Ascending aorta (tissue), 2 donors: ENCODE data around the gene RSF1. TPM values are rescaled to one million over a fixed set of nuclear protein-coding genes. Genes with fewer than 3 reads are reported as not detected.

Experiments
- DNase-seq, 2 donors: peaks; one replicate each; pipeline ENCODE4 v3.0.0-alpha.2; 2019; ENCODE audit warnings: low spot score in 2 of 2
- H3K27ac ChIP-seq, 2 donors: fragments of 200-600 bp; sonication (generic); one replicate each; pipeline ENCODE4 v1.5.1; 2016 to 2017; ENCODE audit warnings: mild to moderate bottlenecking in 1 of 2
- H3K27me3 ChIP-seq: fragments of 200-600 bp; sonication (generic); one replicate; pipeline ENCODE4 v1.5.1; 2017
- H3K36me3 ChIP-seq, 2 donors: fragments of 200-600 bp; sonication (generic); one replicate each; pipeline ENCODE4 v1.5.1; 2016
- H3K4me1 ChIP-seq, 2 donors: fragments of 200-600 bp; sonication (generic); one replicate each; pipeline ENCODE4 v1.5.1; 2016 to 2017; ENCODE audit warnings: mild to moderate bottlenecking in 1 of 2
- H3K4me3 ChIP-seq, 2 donors: fragments of 200-600 bp; sonication (generic); one replicate each; pipeline ENCODE4 v1.5.1; 2016 to 2017; ENCODE audit warnings: mild to moderate bottlenecking in 1 of 2
- H3K9me3 ChIP-seq, 2 donors: fragments of 200-600 bp; sonication (generic); one replicate each; pipeline ENCODE4 v1.5.1; 2016
- CTCF ChIP-seq, 3 experiments: fragments of 200-600 bp in 2 of 3; fragments of 450-650 bp in 1 of 3; sonication (generic) in 2 of 3; IDR thresholded peaks; one replicate each; pipeline ENCODE4 v1.5.1; 2016 to 2019; ENCODE audit warnings: antibody characterized with exemption in 3 of 3, mild to moderate bottlenecking in 1 of 3, moderate library complexity in 1 of 3
- intact Hi-C: fragments of 100-400 bp; cut with DNase I; formaldehyde crosslinking; loops from one replicate; pipeline ENCODE4 v1.15.1; 2023
- total RNA-seq: library from RNA; depleted of rRNA; stranded (reverse); fragments of >200 nt; gene quantifications from one replicate; pipeline ENCODE4 v1.1.0, GENCODE V29; 2016

The RSF1 gene
- total RNA-seq, 1 donor from 2014 or later: 17.8 TPM

- Histone ChIP-seq H3K4me3 (no peak overlapping the region), H3K4me1 (no peaks in the 10 kb centered on the region), H3K27me3 (no peaks in the 10 kb centered on the region), H3K27ac (no peak overlapping the region), H3K9me3 (no peaks in the 10 kb centered on the region), H3K36me3 (peaks cover 33 to 35% of the 10 kb centered on the region in 2 donors)
- intact Hi-C loops: no loop called here
- no peak for TF ChIP-seq CTCF (IDR thresholded peaks at IDR 0.05)
- DNase-seq: no peak
Measured at GRCh38 chr11:77697865-77698264, 122.7 kb downstream of the RSF1 start.

GRCh38 chr11:77695417-77695816 lies 125.1 kb downstream of the RSF1 start:
- no peaks in the 10 kb centered on the region for H3K4me1 ChIP-seq
- no peaks in the 10 kb centered on the region for H3K9me3 ChIP-seq
- no peak for TF ChIP-seq CTCF (IDR thresholded peaks at IDR 0.05)
- no peak overlapping the region for H3K27ac ChIP-seq
- no peak overlapping the region for H3K4me3 ChIP-seq
- H3K27me3 ChIP-seq: no peaks in the 10 kb centered on the region
- intact Hi-C loops: no loop called here
- H3K36me3 ChIP-seq: peaks cover 28 to 50% of the 10 kb centered on the region in 2 donors
- no peak for DNase-seq

- H3K4me1 ChIP-seq: no peaks in the 10 kb centered on the region
- intact Hi-C loops: no loop called here
- peaks cover 22 to 64% of the 10 kb centered on the region in 2 donors for H3K36me3 ChIP-seq
- H3K4me3 ChIP-seq: no peak overlapping the region
- no peaks in the 10 kb centered on the region for H3K9me3 ChIP-seq
- DNase-seq: no peak
- H3K27me3 ChIP-seq: no peaks in the 10 kb centered on the region
- no peak for TF ChIP-seq CTCF (IDR thresholded peaks at IDR 0.05)
- no peak overlapping the region for H3K27ac ChIP-seq
Measured at GRCh38 chr11:77690649-77691048, 129.9 kb downstream of the RSF1 start.

- H3K36me3 ChIP-seq: peaks cover 22 to 81% of the 10 kb centered on the region in 2 donors
- intact Hi-C loops: no loop called here
Measured at GRCh38 chr11:77687088-77687487, 133.4 kb downstream of the RSF1 start.

GRCh38 chr11:77677138-77677537 lies 143.4 kb downstream of the RSF1 start:
- no peak for DNase-seq
- intact Hi-C loops: no loop called here

More at GRCh38 chr11:77687088-77687487, 133.4 kb downstream of the RSF1 start:
- no peaks in the 10 kb centered on the region for H3K4me1 ChIP-seq
- no peaks in the 10 kb centered on the region for H3K27me3 ChIP-seq
- no peaks in the 10 kb centered on the region for H3K9me3 ChIP-seq
- no peak for DNase-seq
- no peak overlapping the region for H3K27ac ChIP-seq
- no peak overlapping the region for H3K4me3 ChIP-seq
- TF ChIP-seq CTCF (IDR thresholded peaks at IDR 0.05): no peak

More at GRCh38 chr11:77677138-77677537, 143.4 kb downstream of the RSF1 start:
- Histone ChIP-seq H3K27me3 (no peaks in the 10 kb centered on the region), H3K9me3 (no peaks in the 10 kb centered on the region), H3K36me3 (peaks cover 58 to 79% of the 10 kb centered on the region in 2 donors), H3K4me1 (no peaks in the 10 kb centered on the region), H3K4me3 (no peak overlapping the region), H3K27ac (no peak overlapping the region)
- TF ChIP-seq CTCF (IDR thresholded peaks at IDR 0.05): no peak
